Kidney (tissue), 14 donors: ENCODE measurements around the gene DACT2. TPM values are rescaled to one million over a fixed set of nuclear protein-coding genes. Genes with fewer than 3 reads are reported as not detected.
A peak's percentile ranks its signal among the peaks of the same experiment; 100 is the strongest.

ENCODE experiments used
- DNase-seq, 5 donors: peaks; one replicate each; pipeline ENCODE4 v3.0.0-alpha.2; 2013 to 2020
- FAIRE-seq: peaks from 2 replicates; lab custom pipeline; 2012; peaks lifted over from hg19 to GRCh38; lab: Jason Lieb, UNC
- H3K27ac ChIP-seq, 2 donors: one replicate each; pipeline ENCODE4 v1.7.0; 2013; ENCODE audit warnings: low read depth in 2 of 2, low read length in 2 of 2, inconsistent platforms in 1 of 2
- H3K27me3 ChIP-seq: one replicate; pipeline ENCODE4 v1.7.1; 2013; ENCODE audit warnings: low read length, inconsistent platforms; ENCODE audit not compliant: control insufficient read depth, insufficient read depth
- H3K36me3 ChIP-seq, 3 donors: one replicate each; pipeline versions ENCODE4 v1.7.0 to v1.7.1; 2013; ENCODE audit warnings: low read length in 3 of 3, control low read depth in 1 of 3, inconsistent platforms in 1 of 3; ENCODE audit not compliant: insufficient read depth in 3 of 3, control insufficient read depth in 2 of 3
- H3K4me1 ChIP-seq, 3 donors: one replicate each; pipeline versions ENCODE4 v1.7.0 to v1.7.1; 2013; ENCODE audit warnings: low read length in 3 of 3, inconsistent platforms in 1 of 3, low read depth in 1 of 3; ENCODE audit not compliant: control insufficient read depth in 2 of 3, insufficient read depth in 2 of 3
- H3K4me3 ChIP-seq, 3 donors: one replicate each; pipeline versions ENCODE4 v1.7.0 to v1.8.1; 2013; ENCODE audit warnings: low read length in 3 of 3, control low read depth in 1 of 3, inconsistent platforms in 1 of 3
- H3K9ac ChIP-seq, 3 donors: one replicate each; pipeline versions ENCODE4 v1.7.0 to v1.7.1; 2013; ENCODE audit warnings: low read length in 3 of 3, control low read depth in 1 of 3, inconsistent platforms in 1 of 3
- H3K9me3 ChIP-seq, 3 donors: one replicate each; pipeline versions ENCODE4 v1.7.0 to v1.7.1; 2013; ENCODE audit warnings: low read length in 3 of 3, control low read depth in 1 of 3, inconsistent platforms in 1 of 3; ENCODE audit not compliant: control insufficient read depth in 2 of 3, insufficient read depth in 1 of 3
- intact Hi-C: fragments of 100-400 bp; cut with DNase I; formaldehyde crosslinking; loops from one replicate; pipeline ENCODE4 v1.11.1; 2022
- polyA plus RNA-seq: library from polyadenylated mRNA; stranded (reverse); fragments of 350-450 nt; fragmentation: Illumina TruSeq; extraction: RNeasy Lipid Tissue Mini Kit (QIAGEN cat#74804); gene quantifications from one replicate; pipeline ENCODE4 v1.2.3, GENCODE V29; 2014; ENCODE audit warnings: low read depth, low replicate concordance; ENCODE audit not compliant: insufficient read depth
- total RNA-seq: library from RNA; stranded (reverse); fragmentation: NEBNext Ultra II Directional; extraction: Animal tissue kit (Norgen Biotek cat#: 25700); gene quantifications from one replicate; pipeline ENCODE4 v1.2.1, GENCODE V29; 2021
- TF ChIP-seq, protein P1 (sequence below): IDR thresholded peaks from 3 replicates; pipeline ENCODE4 v1.5.1; 2012; ENCODE audit warnings: mild to moderate bottlenecking, moderate library complexity, borderline replicate concordance; ENCODE audit not compliant: insufficient read depth; ENCODE audit errors: extremely low read depth
- donor health status: control.
- donor health status: control.
- donor health status: control.
- donor health status: control.
- donor health status: control.
- donor health status: DM: yes; HTN: yes; CAD: no.
- donor health status: Normal renal cell carcinoma (clear cell type).

Gene DACT2
- total and polyA plus RNA-seq, 2 donors from 2014 or later = 4.8 to 5.0 TPM

DNA sequence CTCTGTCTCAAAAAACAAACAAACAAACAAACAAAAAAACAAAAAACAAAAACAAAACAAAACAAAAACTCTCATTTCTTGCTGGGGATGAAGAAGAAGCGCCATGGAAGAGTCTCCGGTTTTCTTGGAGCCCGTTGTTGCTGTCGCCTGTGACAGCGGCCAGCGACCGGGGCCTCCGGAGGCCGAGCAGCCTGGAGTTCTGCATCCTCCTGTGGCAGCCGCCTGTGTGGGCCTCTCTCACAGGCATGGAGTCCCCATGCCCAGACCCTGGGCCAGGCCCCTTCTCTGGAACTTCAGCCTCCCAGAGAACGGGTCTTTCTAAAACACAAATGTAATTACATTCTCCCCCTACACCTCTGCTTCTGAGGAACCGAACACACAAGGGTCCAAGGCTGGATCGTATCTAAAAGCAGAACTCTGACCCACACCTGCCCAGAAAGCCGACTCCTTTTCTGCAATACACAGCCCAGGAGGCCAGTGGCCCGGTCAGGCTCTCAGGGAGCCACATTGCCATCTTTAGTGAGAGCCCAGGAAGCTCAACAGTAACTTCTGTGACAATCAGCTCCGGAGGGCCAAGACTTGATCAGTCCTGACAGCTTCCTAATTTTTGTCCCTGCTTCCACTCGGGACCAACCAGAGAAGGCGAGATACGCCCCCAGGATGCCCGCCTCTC is 18.5 kb downstream of the DACT2 start:
- Histone ChIP-seq H3K9ac (no peak overlapping the region), H3K36me3 (no peaks in the 10 kb centered on the region), H3K9me3 (no peaks in the 10 kb centered on the region), H3K4me3 (peak overlapping the region in 2 of 3 donors; percentile 8 to 51), H3K4me1 (peaks cover 0 to 9% (median 7%) of the 10 kb centered on the region in 3 donors), H3K27me3 (no peaks in the 10 kb centered on the region), H3K27ac (peak overlapping the region in 1 of 2 donors; percentile 59)
- intact Hi-C loops = no loop called here
- no peak for FAIRE-seq
- no peak for DNase-seq
- TF ChIP-seq, protein P1, sequence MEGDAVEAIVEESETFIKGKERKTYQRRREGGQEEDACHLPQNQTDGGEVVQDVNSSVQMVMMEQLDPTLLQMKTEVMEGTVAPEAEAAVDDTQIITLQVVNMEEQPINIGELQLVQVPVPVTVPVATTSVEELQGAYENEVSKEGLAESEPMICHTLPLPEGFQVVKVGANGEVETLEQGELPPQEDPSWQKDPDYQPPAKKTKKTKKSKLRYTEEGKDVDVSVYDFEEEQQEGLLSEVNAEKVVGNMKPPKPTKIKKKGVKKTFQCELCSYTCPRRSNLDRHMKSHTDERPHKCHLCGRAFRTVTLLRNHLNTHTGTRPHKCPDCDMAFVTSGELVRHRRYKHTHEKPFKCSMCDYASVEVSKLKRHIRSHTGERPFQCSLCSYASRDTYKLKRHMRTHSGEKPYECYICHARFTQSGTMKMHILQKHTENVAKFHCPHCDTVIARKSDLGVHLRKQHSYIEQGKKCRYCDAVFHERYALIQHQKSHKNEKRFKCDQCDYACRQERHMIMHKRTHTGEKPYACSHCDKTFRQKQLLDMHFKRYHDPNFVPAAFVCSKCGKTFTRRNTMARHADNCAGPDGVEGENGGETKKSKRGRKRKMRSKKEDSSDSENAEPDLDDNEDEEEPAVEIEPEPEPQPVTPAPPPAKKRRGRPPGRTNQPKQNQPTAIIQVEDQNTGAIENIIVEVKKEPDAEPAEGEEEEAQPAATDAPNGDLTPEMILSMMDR = no peak

DNA sequence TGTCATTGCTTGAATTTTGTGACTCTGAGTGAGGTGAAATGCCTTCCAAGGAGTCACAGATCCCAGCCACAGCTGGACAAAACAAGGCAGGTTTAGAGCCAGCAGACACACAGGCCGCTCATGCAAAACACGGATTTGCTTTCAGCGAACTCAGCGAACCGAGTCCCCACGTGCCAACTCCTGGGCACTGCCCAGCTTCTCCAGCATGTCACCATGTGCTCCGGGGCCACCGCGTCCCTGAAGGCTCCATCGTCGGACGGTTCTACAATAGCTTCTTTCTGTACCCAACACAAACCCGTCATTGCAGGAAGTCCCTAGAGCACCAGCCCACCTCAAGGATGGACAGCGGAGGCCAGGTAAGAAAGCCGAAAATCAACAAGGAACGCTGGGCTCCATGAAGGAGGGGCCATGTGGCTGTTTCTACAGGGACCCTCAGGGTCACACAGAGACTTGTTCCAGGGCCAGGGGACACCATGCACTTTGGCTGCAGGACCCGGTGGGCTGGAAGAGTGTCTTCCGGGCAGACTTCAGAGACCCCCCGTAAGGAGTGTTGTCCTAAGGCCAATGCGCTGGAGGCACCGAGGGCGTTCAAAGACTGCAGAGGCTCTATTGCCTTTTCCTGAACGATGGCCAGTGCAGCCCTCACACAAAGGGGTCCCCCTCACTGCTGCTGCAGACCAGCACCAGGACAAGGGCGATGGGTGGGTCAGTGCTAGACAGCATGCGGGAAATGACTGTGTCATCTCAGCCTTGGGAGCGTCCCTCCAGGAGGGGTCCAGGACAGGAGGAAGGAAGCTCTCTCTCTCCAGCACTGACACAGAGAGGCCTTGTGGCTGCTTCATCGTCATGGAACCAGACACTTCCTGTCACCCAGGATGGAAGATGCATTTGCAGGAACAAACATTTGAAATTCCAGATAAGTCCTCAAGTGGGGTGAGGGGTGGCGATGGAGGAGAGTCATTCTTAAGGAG is 19.8 kb downstream of the DACT2 start:
- peaks cover 0 to 9% (median 7%) of the 10 kb centered on the region in 3 donors for H3K4me1 ChIP-seq
- DNase-seq (peak; percentile 57 to 83 (median 67)), FAIRE-seq (no peak)
- no peak overlapping the region for H3K4me3 ChIP-seq
- H3K27ac ChIP-seq = no peak overlapping the region
- no peak overlapping the region for H3K9ac ChIP-seq
- TF ChIP-seq, protein P1 = no peak
- intact Hi-C loops = no loop called here
- no peaks in the 10 kb centered on the region for H3K9me3 ChIP-seq
- no peaks in the 10 kb centered on the region for H3K27me3 ChIP-seq
- no peaks in the 10 kb centered on the region for H3K36me3 ChIP-seq

DNA sequence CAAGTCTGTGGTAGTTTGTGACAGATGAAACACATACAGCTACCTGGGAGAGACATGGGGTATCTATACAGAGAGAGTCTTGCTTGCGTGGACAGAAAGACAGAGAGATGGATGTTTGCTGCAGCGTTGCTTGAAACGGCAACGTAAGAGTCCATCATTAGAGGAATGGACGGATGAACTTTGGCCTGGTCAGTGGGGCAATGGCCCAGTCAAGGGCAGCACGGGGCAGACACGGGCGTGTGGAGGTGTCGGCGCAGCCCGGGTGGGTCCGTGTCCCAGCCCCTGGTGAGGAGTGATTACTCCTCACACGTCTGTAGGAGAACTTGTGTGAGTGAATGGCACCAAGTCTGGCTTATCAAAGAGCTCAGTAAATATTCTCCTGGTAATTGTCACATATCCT is 21.9 kb downstream of the DACT2 start:
- DNase-seq (no peak), FAIRE-seq (no peak)
- Histone ChIP-seq H3K36me3 (no peaks in the 10 kb centered on the region), H3K27me3 (no peaks in the 10 kb centered on the region), H3K9ac (no peak overlapping the region), H3K27ac (no peak overlapping the region), H3K4me3 (no peak overlapping the region), H3K9me3 (no peaks in the 10 kb centered on the region), H3K4me1 (peaks cover 0 to 7% (median 7%) of the 10 kb centered on the region in 3 donors)
- intact Hi-C loops = no loop called here
- TF ChIP-seq, protein P1 = no peak
